ENCODE results near the gene ANKK1. TPM values are rescaled to one million over a fixed set of nuclear protein-coding genes. Genes with fewer than 3 reads are reported as not detected.

The ANKK1 gene
- total RNA-seq, 1 donor from 2014 or later: 0.18 TPM

DNA sequence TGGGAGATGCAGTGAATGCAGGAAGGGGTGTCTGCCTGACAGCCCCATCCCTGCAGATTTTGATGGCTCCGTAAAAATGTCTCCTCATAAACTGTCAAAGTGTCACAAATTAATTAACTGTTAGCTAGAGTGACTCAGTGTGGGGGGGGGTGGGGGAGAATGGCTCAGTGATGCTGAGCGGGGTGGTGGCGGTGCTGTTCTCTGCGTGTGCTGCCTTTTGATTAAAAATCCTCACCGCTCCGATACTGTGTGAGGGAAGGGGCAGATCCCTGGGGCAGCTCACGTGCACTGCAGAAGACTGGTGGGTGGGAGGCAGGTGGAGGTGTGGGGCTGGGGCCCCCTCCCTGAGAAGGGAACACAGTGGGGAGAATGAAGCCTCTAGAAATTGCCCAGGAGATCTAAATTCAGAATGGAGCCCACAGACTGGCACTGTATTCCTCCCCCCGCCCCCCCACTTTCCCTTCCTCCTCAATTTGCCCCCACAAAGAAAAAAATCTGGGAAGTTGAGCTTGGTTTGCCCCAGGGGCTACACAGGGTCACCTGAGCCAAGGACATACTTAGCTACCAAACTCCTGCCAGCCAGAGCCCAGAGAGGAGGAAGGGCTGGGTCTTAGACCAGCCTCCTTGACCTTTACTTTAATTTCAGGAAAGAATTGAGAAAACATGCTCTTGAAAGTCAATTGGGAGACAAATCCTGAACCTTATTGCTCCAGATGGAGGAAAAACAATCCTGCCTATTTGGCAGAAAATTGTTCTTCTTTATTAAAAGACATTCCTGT is 47.8 kb downstream of the ANKK1 start:
- H3K4me1 Mint-ChIP-seq (ENCODE audit: unreplicated experiment): no peaks in the 10 kb centered on the region
- H3K27ac Mint-ChIP-seq (ENCODE audit: unreplicated experiment): no peak overlapping the region
- DNase-seq (ENCODE audit: low spot score): no peak
- H3K9me3 Mint-ChIP-seq (ENCODE audit: unreplicated experiment): no peaks in the 10 kb centered on the region
- TF ChIP-seq, protein P1, sequence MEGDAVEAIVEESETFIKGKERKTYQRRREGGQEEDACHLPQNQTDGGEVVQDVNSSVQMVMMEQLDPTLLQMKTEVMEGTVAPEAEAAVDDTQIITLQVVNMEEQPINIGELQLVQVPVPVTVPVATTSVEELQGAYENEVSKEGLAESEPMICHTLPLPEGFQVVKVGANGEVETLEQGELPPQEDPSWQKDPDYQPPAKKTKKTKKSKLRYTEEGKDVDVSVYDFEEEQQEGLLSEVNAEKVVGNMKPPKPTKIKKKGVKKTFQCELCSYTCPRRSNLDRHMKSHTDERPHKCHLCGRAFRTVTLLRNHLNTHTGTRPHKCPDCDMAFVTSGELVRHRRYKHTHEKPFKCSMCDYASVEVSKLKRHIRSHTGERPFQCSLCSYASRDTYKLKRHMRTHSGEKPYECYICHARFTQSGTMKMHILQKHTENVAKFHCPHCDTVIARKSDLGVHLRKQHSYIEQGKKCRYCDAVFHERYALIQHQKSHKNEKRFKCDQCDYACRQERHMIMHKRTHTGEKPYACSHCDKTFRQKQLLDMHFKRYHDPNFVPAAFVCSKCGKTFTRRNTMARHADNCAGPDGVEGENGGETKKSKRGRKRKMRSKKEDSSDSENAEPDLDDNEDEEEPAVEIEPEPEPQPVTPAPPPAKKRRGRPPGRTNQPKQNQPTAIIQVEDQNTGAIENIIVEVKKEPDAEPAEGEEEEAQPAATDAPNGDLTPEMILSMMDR (IDR thresholded peaks at IDR 0.05; ENCODE audit: unreplicated experiment): no peak
- peaks cover 3% of the 10 kb centered on the region for H3K27me3 Mint-ChIP-seq (ENCODE audit: unreplicated experiment)
- H3K36me3 Mint-ChIP-seq (ENCODE audit: low read depth, unreplicated experiment): no peaks in the 10 kb centered on the region
- no peak overlapping the region for H3K4me3 Mint-ChIP-seq (ENCODE audit: unreplicated experiment)

DNA sequence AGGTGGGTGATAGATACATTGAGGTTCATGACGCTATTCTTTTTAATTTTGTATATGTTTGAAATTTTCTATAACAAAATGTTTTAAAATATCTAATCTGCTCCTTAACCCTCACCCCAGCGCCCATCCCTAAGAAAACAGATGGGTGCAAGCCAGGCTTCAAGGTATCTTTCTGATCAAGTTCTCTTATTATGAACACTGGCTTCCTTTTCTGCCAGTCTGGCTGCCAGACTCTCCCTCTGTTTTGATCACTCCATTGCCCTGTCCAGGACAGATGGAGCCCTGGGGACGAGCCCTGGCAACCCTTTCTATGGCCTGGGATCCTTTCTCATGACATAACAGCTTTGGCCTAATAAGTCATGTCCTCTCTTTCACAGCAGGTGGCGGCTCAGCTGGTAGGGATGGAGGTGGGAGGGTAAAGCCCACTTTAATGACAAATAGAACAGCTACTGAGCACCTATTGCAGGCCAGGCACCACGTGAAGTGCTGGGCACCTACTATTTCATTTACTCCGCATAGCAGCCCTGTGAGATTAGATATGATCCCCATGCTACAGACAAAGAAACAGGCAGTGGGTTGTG is 49.2 kb downstream of the ANKK1 start:
- no peak overlapping the region for H3K4me3 Mint-ChIP-seq (ENCODE audit: unreplicated experiment)
- H3K36me3 Mint-ChIP-seq (ENCODE audit: low read depth, unreplicated experiment): no peaks in the 10 kb centered on the region
- no peak for DNase-seq (ENCODE audit: low spot score)
- H3K27me3 Mint-ChIP-seq (ENCODE audit: unreplicated experiment): peaks cover 1% of the 10 kb centered on the region
- no peak overlapping the region for H3K27ac Mint-ChIP-seq (ENCODE audit: unreplicated experiment)
- TF ChIP-seq, protein P1 (IDR thresholded peaks at IDR 0.05; ENCODE audit: unreplicated experiment): no peak
- H3K9me3 Mint-ChIP-seq (ENCODE audit: unreplicated experiment): no peaks in the 10 kb centered on the region
- H3K4me1 Mint-ChIP-seq (ENCODE audit: unreplicated experiment): no peaks in the 10 kb centered on the region

DNA sequence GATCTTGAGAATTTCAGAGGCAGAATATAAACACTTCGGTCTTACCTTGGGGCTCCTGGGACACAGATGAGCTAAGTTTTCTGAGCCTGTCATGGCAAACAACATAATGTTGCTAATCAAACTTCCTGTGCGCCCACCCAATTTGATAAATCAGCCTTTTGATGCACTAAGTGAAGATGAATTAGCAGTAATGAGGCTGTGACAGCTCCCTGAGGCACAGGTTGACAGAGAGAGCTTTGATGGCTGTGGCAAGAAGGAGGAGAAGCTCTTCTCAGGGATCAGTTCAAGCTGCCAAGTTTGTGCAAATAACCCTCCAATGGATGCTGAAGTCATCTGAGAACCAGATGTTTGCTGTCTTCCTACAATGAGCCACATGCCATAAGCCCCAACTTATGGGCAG is 53.2 kb downstream of the ANKK1 start:
- Mint-ChIP-seq H3K4me3 (ENCODE audit: unreplicated experiment) (no peak overlapping the region), H3K27me3 (ENCODE audit: unreplicated experiment) (peaks cover 4% of the 10 kb centered on the region), H3K27ac (ENCODE audit: unreplicated experiment) (no peak overlapping the region), H3K4me1 (ENCODE audit: unreplicated experiment) (no peaks in the 10 kb centered on the region), H3K36me3 (ENCODE audit: low read depth, unreplicated experiment) (no peaks in the 10 kb centered on the region), H3K9me3 (ENCODE audit: unreplicated experiment) (no peaks in the 10 kb centered on the region)
- DNase-seq (ENCODE audit: low spot score): no peak
- TF ChIP-seq, protein P1 (IDR thresholded peaks at IDR 0.05; ENCODE audit: unreplicated experiment): no peak

DNA sequence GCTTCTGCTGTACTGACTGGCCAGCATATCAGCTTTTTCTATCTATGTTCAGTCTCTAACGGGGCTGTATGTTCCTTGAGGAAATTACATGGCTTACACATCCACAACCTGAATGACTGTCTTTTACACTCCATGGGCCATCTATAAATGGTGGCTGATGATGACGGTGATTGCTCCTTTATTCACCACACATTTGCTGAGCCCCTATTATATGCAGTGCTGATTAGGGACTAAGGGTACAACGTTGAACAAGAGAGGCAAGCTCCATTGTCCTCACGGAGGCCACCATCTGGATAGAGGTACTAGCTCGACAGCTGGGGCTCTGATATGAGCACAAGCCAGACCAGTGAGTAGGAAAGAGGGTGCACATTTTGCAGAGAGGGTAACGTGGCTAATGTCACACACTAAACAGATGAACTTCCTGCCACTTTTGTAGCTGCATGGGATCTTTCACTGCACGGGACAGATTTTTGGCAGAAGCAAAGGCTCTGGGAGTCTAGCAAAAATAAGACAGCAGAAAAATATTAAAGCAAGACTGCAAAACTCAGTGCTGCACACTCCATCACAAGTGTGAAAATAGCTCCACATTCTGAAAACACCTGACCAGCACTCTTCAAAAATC is 57.0 kb downstream of the ANKK1 start:
- Mint-ChIP-seq H3K27ac (ENCODE audit: unreplicated experiment) (no peak overlapping the region), H3K27me3 (ENCODE audit: unreplicated experiment) (peaks cover 6% of the 10 kb centered on the region), H3K36me3 (ENCODE audit: low read depth, unreplicated experiment) (no peaks in the 10 kb centered on the region), H3K4me1 (ENCODE audit: unreplicated experiment) (no peaks in the 10 kb centered on the region), H3K9me3 (ENCODE audit: unreplicated experiment) (no peaks in the 10 kb centered on the region), H3K4me3 (ENCODE audit: unreplicated experiment) (no peak overlapping the region)
- no peak for DNase-seq (ENCODE audit: low spot score)
- TF ChIP-seq, protein P1 (IDR thresholded peaks at IDR 0.05; ENCODE audit: unreplicated experiment): no peak

DNA sequence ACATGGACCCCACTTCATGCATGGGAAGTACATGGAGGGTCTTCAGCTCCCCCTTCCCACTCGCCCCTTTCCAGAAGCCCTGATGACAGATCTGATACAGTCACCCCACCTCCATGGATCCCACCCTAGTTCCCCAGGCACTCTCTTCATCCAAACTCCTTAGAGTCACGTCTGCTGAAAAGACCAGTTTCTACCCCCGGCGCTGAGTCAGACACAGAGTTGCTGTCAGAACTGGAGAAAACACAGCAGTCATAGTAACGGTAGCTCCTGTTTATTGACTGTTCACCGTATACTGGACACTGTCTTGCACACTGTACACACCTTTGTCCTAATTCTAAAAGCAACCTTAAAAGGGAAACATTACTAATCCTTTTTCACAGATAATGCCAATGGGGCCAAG is 58.5 kb downstream of the ANKK1 start:
- no peak for DNase-seq (ENCODE audit: low spot score)
- Mint-ChIP-seq H3K4me3 (ENCODE audit: unreplicated experiment) (no peak overlapping the region), H3K27ac (ENCODE audit: unreplicated experiment) (no peak overlapping the region), H3K9me3 (ENCODE audit: unreplicated experiment) (no peaks in the 10 kb centered on the region), H3K36me3 (ENCODE audit: low read depth, unreplicated experiment) (no peaks in the 10 kb centered on the region), H3K4me1 (ENCODE audit: unreplicated experiment) (no peaks in the 10 kb centered on the region), H3K27me3 (ENCODE audit: unreplicated experiment) (peaks cover 6% of the 10 kb centered on the region)
- TF ChIP-seq, protein P1 (IDR thresholded peaks at IDR 0.05; ENCODE audit: unreplicated experiment): no peak
